Erythroblast (primary cell): ENCODE data around the gene SYNPO2.
"Not testable (repeated sequence)": the region's sequence is repeated elsewhere in the genome, so short reads cannot be mapped to it uniquely, and the experiment has no call there.

Experiments used
- GATA1 ChIP-seq: IDR thresholded peaks from 2 replicates; pipeline ENCODE4 v1.6.1; 2011; ENCODE audit warnings: low read depth, mild to moderate bottlenecking, control low read depth, low read length, moderate library complexity
- POLR2A ChIP-seq: IDR thresholded peaks from 2 replicates; pipeline ENCODE4 v1.6.1; 2011; ENCODE audit warnings: mild to moderate bottlenecking, low read length

DNA sequence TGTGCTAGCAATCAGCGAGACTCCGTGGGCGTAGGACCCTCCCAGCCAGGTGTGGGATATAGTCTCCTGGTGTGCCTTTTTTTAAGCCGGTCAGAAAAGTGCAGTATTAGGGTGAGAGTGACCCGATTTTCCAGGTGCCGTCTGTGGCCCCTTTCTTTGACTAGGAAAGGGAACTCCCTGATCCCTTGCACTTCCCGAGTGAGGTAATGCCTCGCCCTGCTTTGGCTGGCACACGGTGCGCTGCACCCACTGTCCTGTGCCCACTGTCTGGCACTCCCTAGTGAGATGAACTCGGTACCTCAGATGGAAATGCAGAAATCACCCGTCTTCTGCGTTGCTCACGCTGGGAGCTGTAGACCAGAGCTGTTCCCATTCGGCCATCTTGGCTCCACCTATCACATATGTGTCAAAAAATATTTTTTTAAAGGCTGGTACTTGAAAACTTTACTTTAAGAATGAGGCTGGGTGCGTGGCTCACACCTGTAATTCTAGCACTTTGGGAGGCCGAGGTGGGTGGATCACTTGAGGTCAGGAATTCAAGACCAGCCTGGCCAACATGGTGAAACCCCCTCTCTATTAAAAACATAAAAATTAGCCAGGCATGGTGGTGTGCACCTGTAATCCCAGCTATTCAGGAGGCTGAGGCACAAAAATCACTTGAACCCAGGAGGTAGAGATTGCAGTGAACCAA, 179.2 kb downstream of the SYNPO2 start:
- TF ChIP-seq POLR2A, GATA1: not testable (repeated sequence)
